ENCODE results near the gene IGF2R. TPM values are rescaled to one million over a fixed set of nuclear protein-coding genes. Genes with fewer than 3 reads are reported as not detected.

The IGF2R gene
- total RNA-seq, 2 experiments from 2014 or later, result 19.3 to 37.6 TPM

DNA sequence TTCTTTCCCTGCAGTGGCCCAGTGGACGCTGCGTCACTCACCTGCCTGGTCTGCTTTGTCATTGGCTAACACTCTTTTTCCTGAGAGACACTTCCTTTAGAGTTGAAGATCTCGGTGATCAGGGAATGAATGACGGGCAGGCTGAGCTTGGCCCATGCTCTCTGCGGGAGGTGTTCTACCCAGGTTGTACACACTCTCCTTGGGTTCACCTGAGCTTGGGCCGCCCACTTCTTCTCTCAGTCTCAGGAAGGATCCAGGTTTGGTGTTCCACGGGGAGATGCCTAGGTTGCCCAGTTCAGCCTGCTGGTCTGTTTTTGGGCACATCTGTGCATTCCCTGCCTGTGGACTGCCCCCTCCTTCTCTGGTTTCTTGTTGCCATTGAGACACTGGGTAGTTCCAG lies 86.0 kb downstream of the IGF2R start:
- peaks cover 57% of the 10 kb centered on the region for H3K36me3 ChIP-seq (ENCODE audit: insufficient read depth, low read length)
- no peaks in the 10 kb centered on the region for H3K4me1 ChIP-seq (ENCODE audit: insufficient read depth, low read length, poor library complexity, severe bottlenecking)
- H3K4me2 ChIP-seq (ENCODE audit: low read length), result no peak overlapping the region
- TF ChIP-seq, protein P1, sequence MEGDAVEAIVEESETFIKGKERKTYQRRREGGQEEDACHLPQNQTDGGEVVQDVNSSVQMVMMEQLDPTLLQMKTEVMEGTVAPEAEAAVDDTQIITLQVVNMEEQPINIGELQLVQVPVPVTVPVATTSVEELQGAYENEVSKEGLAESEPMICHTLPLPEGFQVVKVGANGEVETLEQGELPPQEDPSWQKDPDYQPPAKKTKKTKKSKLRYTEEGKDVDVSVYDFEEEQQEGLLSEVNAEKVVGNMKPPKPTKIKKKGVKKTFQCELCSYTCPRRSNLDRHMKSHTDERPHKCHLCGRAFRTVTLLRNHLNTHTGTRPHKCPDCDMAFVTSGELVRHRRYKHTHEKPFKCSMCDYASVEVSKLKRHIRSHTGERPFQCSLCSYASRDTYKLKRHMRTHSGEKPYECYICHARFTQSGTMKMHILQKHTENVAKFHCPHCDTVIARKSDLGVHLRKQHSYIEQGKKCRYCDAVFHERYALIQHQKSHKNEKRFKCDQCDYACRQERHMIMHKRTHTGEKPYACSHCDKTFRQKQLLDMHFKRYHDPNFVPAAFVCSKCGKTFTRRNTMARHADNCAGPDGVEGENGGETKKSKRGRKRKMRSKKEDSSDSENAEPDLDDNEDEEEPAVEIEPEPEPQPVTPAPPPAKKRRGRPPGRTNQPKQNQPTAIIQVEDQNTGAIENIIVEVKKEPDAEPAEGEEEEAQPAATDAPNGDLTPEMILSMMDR (conservative IDR thresholded peaks at IDR 0.05; ENCODE audit: low read length), result no peak
- TF ChIP-seq EZH2phosphoT487 (IDR thresholded peaks at IDR 0.05; ENCODE audit: borderline replicate concordance, low read depth, low read length), result no peak
- H3K4me3 ChIP-seq (ENCODE audit: low read depth, low read length, poor library complexity, severe bottlenecking), result no peak overlapping the region
- no peak overlapping the region for H2AFZ ChIP-seq (ENCODE audit: low read length)
- intact Hi-C loops (cut with micrococcal nuclease; ENCODE audit: unreplicated experiment), result no loop called here
- no peaks in the 10 kb centered on the region for H3K9me2 ChIP-seq (ENCODE audit: insufficient read depth, low read length)
- no peaks in the 10 kb centered on the region for H3K9me3 ChIP-seq (ENCODE audit: low read length)
- no TSS peak for BruUV-seq (replicated peaks)
- no peak overlapping the region for H3K27ac ChIP-seq (ENCODE audit: low read depth, low read length, poor library complexity, severe bottlenecking)
- no peak for DNase-seq (ENCODE audit: low spot score)
- H3K79me2 ChIP-seq (ENCODE audit: insufficient read depth, low read depth, low read length), result no peaks in the 10 kb centered on the region
- H4K20me1 ChIP-seq (ENCODE audit: insufficient read depth, low read length), result no peaks in the 10 kb centered on the region
- POLR2A ChIA-PET, result no interaction called here
- CTCF ChIA-PET (ENCODE audit: unreplicated experiment), result no interaction called here

- ChIA-PET CTCF (ENCODE audit: unreplicated experiment) (no interaction called here), POLR2A (interaction anchor here (0.6 to 0.9 kb wide), 2 partner anchors 19 to 39 kb away, joined by 3 read pairs; no protein-coding TSS in a partner anchor)
- no peaks in the 10 kb centered on the region for H3K4me1 ChIP-seq (ENCODE audit: insufficient read depth, low read length, poor library complexity, severe bottlenecking)
- H2AFZ ChIP-seq (ENCODE audit: low read length), result no peak overlapping the region
- H3K36me3 ChIP-seq (ENCODE audit: insufficient read depth, low read length), result peaks cover 55% of the 10 kb centered on the region
- H3K9me2 ChIP-seq (ENCODE audit: insufficient read depth, low read length), result no peaks in the 10 kb centered on the region
- no peak overlapping the region for H3K4me2 ChIP-seq (ENCODE audit: low read length)
- intact Hi-C loops (cut with micrococcal nuclease; ENCODE audit: unreplicated experiment), result no loop called here
- no peak for TF ChIP-seq EZH2phosphoT487 (IDR thresholded peaks at IDR 0.05; ENCODE audit: borderline replicate concordance, low read depth, low read length)
- TF ChIP-seq, protein P1 (conservative IDR thresholded peaks at IDR 0.05; ENCODE audit: low read length), result no peak
- H3K4me3 ChIP-seq (ENCODE audit: low read depth, low read length, poor library complexity, severe bottlenecking), result no peak overlapping the region
- no peak for DNase-seq (ENCODE audit: low spot score)
- no peaks in the 10 kb centered on the region for H4K20me1 ChIP-seq (ENCODE audit: insufficient read depth, low read length)
- no peaks in the 10 kb centered on the region for H3K79me2 ChIP-seq (ENCODE audit: insufficient read depth, low read depth, low read length)
- no peak overlapping the region for H3K27ac ChIP-seq (ENCODE audit: low read depth, low read length, poor library complexity, severe bottlenecking)
- no peaks in the 10 kb centered on the region for H3K9me3 ChIP-seq (ENCODE audit: low read length)
- BruUV-seq (replicated peaks), result no TSS peak
These were observed 86.5 kb downstream of the IGF2R start for GRCh38 chr6:160055378-160055777.

- TF ChIP-seq, protein P1 (conservative IDR thresholded peaks at IDR 0.05; ENCODE audit: low read length), result no peak
- TF ChIP-seq EZH2phosphoT487 (IDR thresholded peaks at IDR 0.05; ENCODE audit: borderline replicate concordance, low read depth, low read length), result no peak
- Histone ChIP-seq H3K79me2 (ENCODE audit: insufficient read depth, low read depth, low read length) (no peaks in the 10 kb centered on the region), H4K20me1 (ENCODE audit: insufficient read depth, low read length) (no peaks in the 10 kb centered on the region), H3K4me3 (ENCODE audit: low read depth, low read length, poor library complexity, severe bottlenecking) (no peak overlapping the region), H3K4me1 (ENCODE audit: insufficient read depth, low read length, poor library complexity, severe bottlenecking) (no peaks in the 10 kb centered on the region), H3K9me3 (ENCODE audit: low read length) (no peaks in the 10 kb centered on the region), H3K27ac (ENCODE audit: low read depth, low read length, poor library complexity, severe bottlenecking) (no peak overlapping the region), H3K36me3 (ENCODE audit: insufficient read depth, low read length) (peaks cover 54% of the 10 kb centered on the region), H3K9me2 (ENCODE audit: insufficient read depth, low read length) (no peaks in the 10 kb centered on the region), H2AFZ (ENCODE audit: low read length) (no peak overlapping the region), H3K4me2 (ENCODE audit: low read length) (no peak overlapping the region)
- intact Hi-C loops (cut with micrococcal nuclease; ENCODE audit: unreplicated experiment), result no loop called here
- CTCF ChIA-PET (ENCODE audit: unreplicated experiment), result interaction anchor here (0.6 kb wide), 1 partner anchor 248 kb away, joined by 4 read pairs; no protein-coding TSS in a partner anchor
- POLR2A ChIA-PET, result interaction anchor here (0.6 to 0.9 kb wide), 3 partner anchors 10 to 39 kb away, joined by 3 read pairs; no protein-coding TSS in a partner anchor
- no TSS peak for BruUV-seq (replicated peaks)
- no peak for DNase-seq (ENCODE audit: low spot score)
These were observed 86.9 kb downstream of the IGF2R start for GRCh38 chr6:160055813-160056212.
